ENCODE measurements around the gene MPZL3.

Gene MPZL3, protein sequence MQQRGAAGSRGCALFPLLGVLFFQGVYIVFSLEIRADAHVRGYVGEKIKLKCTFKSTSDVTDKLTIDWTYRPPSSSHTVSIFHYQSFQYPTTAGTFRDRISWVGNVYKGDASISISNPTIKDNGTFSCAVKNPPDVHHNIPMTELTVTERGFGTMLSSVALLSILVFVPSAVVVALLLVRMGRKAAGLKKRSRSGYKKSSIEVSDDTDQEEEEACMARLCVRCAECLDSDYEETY

DNA sequence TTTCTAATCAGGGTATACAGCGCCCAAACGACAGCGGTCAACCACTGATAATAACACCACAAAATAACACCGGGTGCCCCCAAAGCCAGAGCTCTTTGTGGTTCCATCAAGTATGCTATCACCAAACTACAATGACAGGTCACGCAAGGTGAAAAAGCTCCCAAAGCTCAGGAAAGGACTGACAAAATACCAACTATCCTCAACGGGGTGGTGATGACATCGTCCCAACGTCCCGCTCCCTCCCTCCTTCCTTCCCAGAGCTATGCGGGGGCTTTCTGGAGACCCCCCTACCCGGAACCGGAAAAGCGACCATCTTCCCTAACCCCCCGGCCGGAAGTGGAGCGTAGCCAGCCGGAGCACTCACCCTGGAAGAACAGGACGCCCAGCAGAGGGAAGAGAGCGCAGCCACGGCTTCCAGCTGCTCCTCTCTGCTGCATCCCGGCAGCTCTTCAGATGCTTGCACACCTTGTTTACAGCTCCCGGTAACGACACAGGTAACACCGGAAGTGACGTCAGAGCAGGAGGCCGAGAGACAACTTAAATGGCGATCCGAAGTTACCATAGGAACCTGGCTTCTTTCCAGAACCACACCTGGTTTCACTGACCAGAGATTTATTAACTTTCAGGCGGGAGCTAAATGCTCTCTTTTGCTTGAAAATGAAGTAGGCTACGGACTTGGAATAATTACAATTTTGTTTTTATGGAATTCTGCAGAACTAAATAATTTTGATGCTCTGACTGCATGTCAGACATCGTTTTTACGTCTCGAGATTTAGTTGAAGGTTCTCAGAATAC lies at the start of gene MPZL3:
MPZL3 (minus strand) TSS at position 508 of the 795 bp plus-strand sequence; CDS start at position 437, 71 bp downstream.
- peak; percentile 58 to 72 for DNase-seq (ENCODE audit: low read depth in 2 of 2)

DNA sequence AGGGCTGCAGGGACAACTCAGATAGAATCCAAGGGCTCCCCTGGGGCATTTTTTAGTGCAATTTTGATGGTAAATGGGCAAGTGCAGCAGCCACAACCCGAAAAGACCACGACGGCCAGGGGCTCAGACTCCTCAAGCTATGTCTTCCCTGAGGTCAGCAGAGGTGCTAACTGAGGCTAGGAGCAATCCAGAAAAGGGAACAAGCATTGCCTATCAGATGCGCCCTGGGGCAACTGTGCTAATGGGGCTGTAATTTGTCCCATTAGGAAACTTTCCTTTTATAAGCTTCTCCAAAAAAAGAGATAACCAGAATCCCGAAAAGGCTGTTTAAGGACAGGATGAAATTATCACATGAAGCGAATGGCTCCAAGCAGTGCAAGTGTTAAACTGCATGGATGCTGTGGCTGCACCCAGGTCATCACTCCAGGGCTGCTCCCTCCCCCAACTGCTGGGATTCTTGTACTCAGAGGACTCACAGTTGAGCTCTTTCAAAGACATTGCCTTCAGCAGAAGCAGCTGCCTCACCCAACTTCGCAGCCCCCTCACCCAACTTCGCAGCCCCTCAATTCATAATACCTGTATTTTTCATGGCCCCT lies 49.5 kb upstream of the MPZL3 start:
- DNase-seq (ENCODE audit: low read depth in 2 of 2), result no peak

DNA sequence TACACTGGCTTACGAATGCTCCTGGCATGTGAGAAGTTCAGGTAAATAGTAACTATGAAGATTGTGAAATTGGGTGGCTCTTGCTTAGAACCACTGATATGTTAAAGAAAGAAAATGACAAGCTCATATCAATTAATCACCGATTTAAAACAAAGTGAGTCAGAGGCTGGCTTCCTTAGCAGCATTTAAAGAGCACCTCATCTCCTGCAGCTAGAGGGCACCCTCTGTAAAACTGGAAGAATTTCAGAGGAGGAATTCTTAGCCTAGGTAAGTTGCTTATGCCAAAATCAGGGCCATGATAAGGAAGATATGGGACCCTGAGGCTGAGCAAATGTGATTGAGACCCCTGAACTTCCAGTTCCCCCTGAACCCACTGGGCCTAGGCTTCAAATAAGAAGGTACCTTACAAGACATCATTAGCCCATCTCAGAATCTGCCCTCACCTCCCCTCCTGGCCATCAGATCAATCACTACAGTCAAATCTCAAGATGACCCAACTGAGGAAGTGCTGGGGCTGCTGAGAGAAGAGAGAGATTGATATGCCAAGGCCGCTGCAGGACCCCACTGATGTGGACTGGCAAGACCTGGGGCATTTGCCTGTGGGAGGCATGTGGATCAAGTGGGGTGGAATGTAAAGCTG lies 43.8 kb upstream of the MPZL3 start:
- DNase-seq (ENCODE audit: low read depth in 2 of 2), result peak in 1 of 2 donors; percentile 43

DNA sequence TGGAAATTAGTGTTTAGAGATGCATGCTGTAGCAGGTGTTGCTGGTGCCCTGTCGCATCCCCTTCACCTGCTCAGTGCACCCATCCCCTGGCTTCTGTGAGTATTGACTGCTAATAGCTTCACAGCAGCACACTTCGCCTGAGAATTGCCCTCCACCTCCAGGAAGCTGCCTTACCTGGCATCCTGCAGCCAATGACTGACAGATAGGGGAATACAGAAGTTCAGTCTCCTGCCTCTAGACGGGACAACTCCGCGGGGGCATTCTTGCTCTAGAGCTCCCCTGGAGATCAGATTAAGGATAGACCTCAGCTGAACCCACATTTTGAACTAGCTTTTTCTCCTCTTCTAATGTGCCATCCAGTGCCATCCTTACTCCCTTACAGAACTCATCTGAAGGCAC lies 43.0 kb upstream of the MPZL3 start:
- no peak for DNase-seq (ENCODE audit: low read depth in 2 of 2)

DNA sequence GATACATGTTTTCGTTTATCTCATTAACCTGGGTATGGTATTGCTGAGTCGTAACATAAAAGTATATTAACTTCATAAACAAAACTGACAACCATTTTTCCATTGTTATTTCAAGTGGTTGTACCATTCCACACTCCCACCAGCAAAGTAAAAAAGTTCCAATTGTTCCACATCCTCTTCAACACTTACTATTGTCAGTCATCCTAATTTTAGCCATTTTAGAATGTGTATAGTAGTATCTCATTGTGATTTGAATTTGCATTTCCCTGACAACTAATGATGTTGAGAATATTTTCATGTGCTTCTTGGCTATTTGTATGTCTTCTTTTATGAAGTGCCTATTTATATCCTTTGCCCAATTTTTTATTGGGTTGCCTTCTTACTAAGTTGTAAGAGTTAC lies 41.9 kb upstream of the MPZL3 start:
- DNase-seq (ENCODE audit: low read depth in 2 of 2), result no peak

DNA sequence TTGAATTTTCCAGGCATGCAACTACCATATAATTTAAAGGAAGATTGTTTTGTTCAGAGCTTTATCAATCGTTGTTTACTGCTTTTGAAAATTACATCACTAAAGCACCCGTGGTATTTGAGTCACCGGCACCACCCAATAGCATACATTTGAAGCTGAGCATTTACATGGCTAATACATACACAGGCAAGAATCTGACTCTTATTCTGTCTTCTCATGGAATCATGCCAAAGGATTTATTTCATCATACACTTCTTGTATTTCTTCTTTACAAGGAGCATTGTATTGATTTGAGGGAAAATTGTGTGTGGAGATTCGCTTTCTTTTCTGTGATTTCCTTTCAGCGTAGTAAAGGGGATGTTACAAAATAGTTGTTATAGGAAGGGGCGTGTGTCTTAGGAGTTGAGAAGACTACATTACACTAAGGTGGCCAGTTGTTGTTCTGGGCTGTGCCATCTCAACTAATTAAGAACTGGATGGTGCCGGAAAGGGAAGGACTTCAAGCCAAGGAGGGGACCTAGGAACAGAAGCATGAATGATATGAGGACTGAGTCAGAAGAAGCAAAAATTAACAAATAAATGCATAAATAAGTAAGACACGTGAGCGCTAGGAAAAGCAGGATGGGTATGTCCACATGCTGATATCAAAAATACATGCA lies 39.4 kb upstream of the MPZL3 start:
- no peak for DNase-seq (ENCODE audit: low read depth in 2 of 2)

DNA sequence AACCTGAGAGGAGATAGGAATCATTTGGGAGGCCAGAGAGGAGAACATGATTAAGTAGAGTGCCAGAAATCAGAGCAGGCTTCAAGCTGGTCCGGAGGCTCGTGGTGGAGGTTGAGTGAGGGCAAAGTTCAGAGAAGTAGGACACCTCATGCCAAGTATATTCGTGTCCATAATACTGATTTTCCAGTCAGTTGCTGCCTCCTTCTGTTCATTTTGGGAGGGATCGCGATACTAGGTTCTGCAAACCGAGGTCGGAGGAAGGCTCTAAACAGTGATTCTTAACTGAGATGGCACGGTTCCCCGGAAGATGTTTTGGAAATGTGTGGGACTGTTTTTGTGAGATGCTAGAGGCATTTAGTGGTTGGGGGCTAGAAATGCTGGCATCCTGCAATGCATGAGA lies 38.8 kb upstream of the MPZL3 start:
- DNase-seq (ENCODE audit: low read depth in 2 of 2), result peak in 1 of 2 donors; percentile 37

DNA sequence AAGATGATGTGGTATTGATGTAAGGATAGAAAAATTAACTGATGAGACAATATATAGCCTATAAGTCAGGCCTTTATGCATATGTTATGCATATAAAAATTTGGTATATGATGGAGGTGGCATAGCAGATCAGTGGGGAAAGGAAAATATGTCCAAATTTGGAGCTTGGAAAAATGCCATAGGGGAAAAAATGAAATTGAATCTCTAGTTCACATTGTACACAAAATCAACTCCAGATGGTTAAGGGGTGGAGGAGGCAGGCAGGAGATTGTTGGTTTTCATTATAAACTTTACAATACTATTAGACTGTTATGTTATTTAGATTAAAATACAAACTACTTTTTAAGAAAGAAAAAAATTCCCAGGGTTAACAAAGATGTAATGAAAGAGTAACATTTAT lies 37.2 kb upstream of the MPZL3 start:
- DNase-seq (ENCODE audit: low read depth in 2 of 2), result no peak

DNA sequence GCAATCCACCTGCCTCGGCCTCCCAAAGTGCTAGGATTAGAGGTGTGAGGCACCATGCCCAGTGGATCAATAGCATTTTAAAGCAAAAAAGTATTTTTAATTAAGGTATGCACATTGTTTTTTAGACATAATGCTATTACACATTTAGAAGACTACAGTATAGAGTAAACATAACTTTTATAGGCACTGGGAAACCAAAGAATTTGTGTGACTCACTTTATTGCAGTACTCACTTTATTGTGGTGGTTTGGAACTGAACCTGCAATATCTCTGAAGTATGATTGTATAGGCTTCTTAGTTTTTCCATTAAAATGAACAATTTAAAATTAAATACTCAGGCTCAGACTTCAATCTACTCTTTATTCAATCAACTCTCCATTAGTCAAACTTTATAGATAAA lies 34.8 kb upstream of the MPZL3 start:
- DNase-seq (ENCODE audit: low read depth in 2 of 2), result no peak

DNA sequence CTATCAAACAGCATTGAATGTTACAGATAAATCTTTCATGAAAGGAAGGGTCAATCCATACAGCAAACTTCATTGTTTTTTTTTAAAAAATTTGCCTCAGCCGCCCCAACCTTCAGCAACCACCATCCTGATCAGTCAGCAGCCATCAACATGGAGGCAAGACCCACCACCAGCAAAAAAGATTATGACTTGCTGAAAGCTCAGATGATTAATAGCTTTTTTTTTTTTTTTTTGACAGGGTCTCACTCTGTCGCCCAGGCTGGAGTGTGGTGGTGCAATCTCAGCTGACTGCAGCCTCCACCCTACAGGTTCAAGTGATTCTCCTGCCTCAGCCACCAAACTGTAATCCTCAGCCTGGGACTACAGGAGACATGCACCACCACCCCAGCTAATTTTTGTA lies 34.4 kb upstream of the MPZL3 start:
- DNase-seq (ENCODE audit: low read depth in 2 of 2), result no peak

DNA sequence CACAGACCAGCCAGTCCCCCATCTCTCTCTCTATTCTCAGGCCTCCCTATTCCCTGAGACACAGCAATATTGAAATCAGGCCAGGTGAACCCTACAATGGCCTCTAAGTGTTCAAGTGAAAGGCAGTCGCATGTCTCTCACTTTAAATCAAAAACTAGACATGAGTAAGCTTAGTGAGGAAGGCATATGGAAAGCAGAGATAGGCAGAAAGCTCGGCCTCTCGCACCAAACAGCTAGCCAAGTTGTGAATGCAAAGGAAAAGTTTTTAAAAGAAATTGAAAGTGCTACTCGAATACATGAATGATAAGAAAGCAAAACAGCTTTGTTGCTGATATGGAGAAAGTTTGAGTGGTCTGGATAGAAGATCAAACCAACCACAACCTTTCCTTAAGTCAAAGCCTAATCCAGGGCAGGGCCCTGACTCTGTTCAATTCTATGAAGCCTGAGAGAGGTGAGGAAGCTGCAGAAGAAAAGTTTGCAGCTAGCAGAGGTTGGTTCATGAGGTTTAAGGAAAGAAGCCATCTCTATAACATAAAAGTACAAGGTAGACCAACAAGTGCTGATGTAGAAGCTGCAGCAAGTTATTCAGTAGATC lies 31.7 kb upstream of the MPZL3 start:
- no peak for DNase-seq (ENCODE audit: low read depth in 2 of 2)

DNA sequence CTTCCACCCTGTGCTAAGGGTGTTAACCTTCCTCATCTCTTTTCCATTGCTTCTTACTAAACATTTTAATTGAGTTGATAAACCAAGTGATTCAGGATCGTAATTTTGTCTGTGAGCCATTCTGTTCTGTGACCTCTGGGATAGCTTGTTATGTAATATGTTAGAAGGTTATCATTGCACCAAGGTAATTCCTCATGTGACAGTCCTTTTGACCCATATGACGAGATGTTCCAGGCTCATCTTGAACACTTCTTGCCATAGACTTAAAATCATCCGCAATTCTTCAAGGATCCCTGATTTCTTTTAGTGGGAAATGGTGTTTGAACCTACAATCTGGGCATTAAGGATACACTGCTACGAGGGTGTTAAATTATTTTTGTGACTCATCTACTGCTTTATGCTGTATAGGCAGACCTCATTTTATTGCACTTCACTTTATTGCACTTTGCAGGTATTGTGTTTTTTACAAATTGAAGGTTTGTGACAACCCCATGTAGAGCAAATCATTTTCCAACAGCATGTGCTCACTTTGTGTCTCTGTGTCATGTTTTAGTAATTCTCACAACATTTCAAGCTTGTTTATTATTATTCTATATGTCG lies 31.0 kb upstream of the MPZL3 start:
- DNase-seq (ENCODE audit: low read depth in 2 of 2), result no peak

DNA sequence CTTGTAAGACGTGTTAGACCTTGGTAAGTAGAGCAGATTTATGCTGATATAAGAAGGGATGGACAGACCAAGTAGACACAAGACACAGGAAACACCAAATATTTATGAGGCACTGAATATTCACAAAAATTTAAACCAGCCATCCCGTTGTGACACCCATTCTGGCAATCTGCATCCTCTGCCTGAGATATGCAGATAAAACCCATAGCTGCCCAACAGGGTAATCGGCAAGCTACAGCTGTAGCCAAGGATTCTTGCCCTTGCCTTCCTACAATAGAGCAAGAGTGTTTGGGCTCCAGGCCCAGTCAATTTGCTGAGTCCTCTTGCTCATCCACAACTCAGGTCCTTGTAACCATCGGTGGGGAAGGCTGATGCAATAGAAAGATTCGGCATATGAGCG lies 30.4 kb upstream of the MPZL3 start:
- no peak for DNase-seq (ENCODE audit: low read depth in 2 of 2)

DNA sequence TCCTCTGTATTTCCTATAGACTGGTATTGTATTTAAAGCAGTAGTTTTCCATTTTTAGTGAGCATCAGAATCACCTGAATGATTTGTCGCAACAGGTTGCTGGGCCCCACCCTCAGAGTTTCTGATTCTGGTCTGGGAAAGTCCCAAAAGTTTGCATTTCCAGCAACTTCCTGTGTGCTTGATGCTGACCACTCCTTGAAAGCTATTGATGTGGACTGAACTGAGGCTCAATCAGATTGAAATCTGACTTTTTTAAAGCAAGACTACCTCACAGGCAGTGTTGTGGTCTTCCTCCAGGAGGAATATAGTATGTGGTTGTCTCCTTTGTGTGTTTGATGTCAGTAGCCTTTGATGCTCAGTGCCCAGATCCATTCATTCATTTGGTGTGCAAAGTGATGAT lies 29.1 kb upstream of the MPZL3 start:
- DNase-seq (ENCODE audit: low read depth in 2 of 2), result no peak

DNA sequence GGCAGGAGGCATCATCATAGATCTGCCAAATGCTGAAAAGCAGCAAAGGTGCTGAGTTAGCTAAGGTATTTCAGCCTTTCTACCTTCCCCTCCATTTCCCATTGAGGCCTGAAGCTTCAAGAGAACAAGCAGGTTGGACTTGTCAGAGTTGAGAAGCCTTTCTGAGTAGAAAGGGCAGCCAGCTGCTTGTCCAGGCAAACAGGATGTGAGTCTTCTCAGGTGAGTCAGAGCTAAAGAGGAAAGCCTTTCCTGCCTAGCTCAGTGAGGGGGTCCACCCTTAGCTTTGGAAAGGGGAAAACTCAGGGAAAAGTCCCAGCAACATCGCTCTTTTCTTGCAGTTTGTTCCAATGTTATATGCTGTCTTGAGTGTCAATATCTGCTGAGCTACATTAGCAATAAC lies 25.1 kb upstream of the MPZL3 start:
- DNase-seq (ENCODE audit: low read depth in 2 of 2), result no peak

DNA sequence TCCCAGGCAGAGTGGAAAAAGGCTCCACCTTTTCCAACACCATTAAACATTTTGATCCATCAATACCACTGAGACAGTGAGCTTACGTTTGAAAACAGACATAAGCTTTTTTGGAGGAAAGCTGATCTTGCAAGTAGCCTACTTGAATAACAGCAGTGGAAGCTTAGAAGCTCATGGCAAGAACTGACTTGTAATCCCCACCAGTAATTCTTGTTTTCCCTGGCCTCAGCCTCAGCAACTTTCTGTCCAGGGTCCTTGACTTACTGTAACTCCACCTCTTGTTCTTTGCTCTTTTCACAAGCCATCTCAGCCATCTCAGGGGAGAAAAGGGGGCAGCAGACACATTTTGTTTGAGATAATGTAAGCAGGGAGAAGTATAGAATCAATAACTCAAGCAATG lies 24.3 kb upstream of the MPZL3 start:
- no peak for DNase-seq (ENCODE audit: low read depth in 2 of 2)

DNA sequence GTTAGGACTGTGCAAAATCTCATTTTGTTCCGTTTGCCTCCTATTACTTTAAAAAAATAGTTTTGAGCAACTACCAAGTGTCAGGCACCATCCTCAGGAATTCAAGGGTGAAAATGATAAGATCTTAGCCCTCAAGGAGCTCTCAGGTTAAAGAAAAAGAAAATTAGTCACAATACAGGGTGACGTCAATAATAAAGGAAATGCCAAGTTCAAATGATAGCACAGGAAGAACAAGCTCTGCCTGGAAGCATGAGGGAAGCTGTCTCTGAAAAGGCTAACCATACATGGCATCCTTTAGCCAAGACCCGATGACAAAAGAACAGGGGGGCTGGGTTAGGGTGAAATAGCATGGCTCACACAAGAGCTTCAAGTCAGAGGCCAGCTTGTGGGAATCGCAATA lies 23.0 kb upstream of the MPZL3 start:
- no peak for DNase-seq (ENCODE audit: low read depth in 2 of 2)

DNA sequence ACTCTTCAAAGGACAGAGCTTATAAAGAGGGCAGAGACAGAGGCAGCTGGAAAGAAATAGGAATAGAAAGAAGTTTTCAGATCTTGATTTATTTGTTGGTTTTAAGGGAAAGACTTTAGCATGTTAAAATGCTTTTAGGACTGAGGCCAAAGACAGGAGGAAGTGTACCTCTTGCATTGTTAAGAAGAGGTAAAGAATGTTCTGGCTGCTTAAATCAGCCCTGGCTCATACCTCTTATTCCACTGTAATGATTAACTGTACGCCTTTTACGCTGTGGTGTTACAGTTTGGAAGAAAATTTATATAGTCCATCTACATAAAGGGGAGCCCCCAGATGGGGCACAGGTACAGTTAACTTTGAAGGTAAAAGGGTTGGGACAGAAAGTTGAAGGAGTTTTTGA lies 22.0 kb upstream of the MPZL3 start:
- DNase-seq (ENCODE audit: low read depth in 2 of 2), result no peak

DNA sequence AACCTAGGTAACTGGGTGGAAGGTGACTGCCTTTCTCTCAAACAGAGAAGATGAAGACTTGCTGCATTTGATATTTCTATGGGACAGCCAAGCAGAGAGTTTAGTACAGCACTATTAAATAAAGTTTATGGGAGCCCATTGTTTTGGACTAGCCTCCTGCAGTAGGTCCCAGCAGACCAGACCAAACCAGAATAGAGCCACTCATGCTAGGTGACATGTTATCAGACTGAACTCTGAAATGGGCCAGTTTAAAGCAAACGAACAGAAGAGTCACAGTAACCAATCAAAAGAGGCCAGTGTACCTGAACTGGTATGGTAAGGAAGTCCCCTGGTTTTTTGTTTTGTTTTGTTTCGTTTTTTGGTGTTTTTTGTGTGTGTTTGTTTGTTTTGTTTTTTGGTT lies 19.8 kb upstream of the MPZL3 start:
- no peak for DNase-seq (ENCODE audit: low read depth in 2 of 2)

DNA sequence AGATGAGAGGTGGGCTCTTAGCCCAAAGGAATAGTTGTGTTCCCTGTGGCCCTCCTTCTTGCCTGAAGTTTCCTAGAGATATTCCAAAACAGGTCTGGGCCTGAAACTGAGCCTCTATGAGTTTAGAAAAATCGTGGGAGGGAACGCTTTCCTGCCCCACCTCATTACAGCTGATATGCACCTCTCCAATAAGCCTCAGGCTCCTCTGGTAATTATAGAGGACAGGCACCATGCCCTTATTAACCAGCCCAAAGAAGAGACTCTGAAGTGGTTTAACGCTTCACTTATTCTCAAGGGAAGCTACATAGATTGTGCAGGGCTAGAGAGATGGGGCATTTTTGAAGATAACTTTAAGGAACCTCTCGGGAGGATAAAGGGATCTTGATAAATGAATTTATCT lies 15.3 kb upstream of the MPZL3 start:
- no peak for DNase-seq (ENCODE audit: low read depth in 2 of 2)

DNA sequence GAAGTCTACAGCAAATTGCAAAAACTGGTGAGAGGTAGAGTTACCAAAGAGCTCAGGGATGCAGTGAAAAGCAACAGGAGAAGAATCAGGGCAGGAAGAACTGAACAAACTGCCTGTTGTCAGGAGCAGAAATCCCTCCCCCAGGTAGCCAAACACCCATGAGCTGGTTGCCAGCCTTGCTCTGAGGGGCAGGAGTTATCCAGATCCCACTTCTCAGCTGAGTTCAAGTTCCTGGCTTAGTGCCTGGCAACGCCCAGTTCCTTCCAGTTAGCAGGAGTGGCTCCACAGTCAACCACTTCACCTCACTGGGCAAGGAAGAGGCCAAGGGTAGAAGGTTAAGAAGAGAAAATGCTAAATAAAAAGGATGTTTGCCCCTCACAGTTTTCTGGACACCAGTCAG lies 13.8 kb upstream of the MPZL3 start:
- no peak for DNase-seq (ENCODE audit: low read depth in 2 of 2)

All from stimulated activated CD4-positive, alpha-beta T cell treated with anti-CD3 and anti-CD28 coated beads, Interleukin-1b, Interleukin-23, amount 100 ng/mL, for 4 hours (primary cell).